Muscle of back (tissue), 13 donors: Measurements from ENCODE around the gene RPS21. TPM values are rescaled to one million over a fixed set of nuclear protein-coding genes. Genes with fewer than 3 reads are reported as not detected.
A peak's percentile ranks its signal among the peaks of the same experiment; 100 is the strongest.

Source experiments
- DNase-seq, 3 donors: peaks; one replicate each; pipeline versions ENCODE4 v3.0.0 to v3.0.0-alpha.2; 2013
- long read RNA-seq, 9 donors: transcript quantifications; one replicate each; lab custom pipeline, GENCODE V29; 2026
- polyA plus RNA-seq, 10 donors: library from polyadenylated mRNA; unstranded; fragments of 120-200 nt; gene quantifications; one replicate each; pipeline ENCODE4 v1.2.1, GENCODE V29; 2013; ENCODE audit not compliant: insufficient read length in 10 of 10

The RPS21 gene
- polyA plus RNA-seq, result 1,000 to 10,000 TPM in 6 of 10 donors, 100 to 1,000 TPM in 4; 962 to 1,509 (median 1,097) TPM
- long read RNA-seq, donor 1, transcript RPS21-201 (6 exons, 344 nt), result major isoform, 801 of 1,221 reads
- long read RNA-seq, donor 1, transcript RPS21-204 (4 exons, 418 nt), result minor isoform, 5 of 1,221 reads
- long read RNA-seq, donor 1, transcript RPS21-205 (5 exons, 429 nt), result minor isoform, 38 of 1,221 reads
- long read RNA-seq, donor 1, partial matches to known transcripts, result 272 of 1,221 reads
- long read RNA-seq, donor 1, other reads (novel, unspliced or antisense), result 104 of 1,221 reads
- long read RNA-seq, donor 2, transcript RPS21-201 (6 exons, 344 nt), result major isoform, 825 of 1,122 reads
- long read RNA-seq, donor 2, transcript RPS21-205 (5 exons, 429 nt), result minor isoform, 29 of 1,122 reads
- long read RNA-seq, donor 2, partial matches to known transcripts, result 176 of 1,122 reads
- long read RNA-seq, donor 2, other reads (novel, unspliced or antisense), result 88 of 1,122 reads
- long read RNA-seq, donor 3, partial matches to known transcripts, result 0 of 2 reads
- long read RNA-seq, donor 3, other reads (novel, unspliced or antisense), result 0 of 2 reads
- long read RNA-seq, donor 4, transcript RPS21-201 (6 exons, 344 nt), result major isoform, 519 of 843 reads
- long read RNA-seq, donor 4, transcript RPS21-205 (5 exons, 429 nt), result minor isoform, 15 of 843 reads
- long read RNA-seq, donor 4, partial matches to known transcripts, result 252 of 843 reads
- long read RNA-seq, donor 4, other reads (novel, unspliced or antisense), result 52 of 843 reads
- long read RNA-seq, donor 5, transcript RPS21-201 (6 exons, 344 nt), result major isoform, 1,108 of 1,541 reads
- long read RNA-seq, donor 5, transcript RPS21-205 (5 exons, 429 nt), result minor isoform, 42 of 1,541 reads
- long read RNA-seq, donor 5, transcript RPS21-204 (4 exons, 418 nt), result minor isoform, 5 of 1,541 reads
- long read RNA-seq, donor 5, partial matches to known transcripts, result 235 of 1,541 reads
- long read RNA-seq, donor 5, other reads (novel, unspliced or antisense), result 151 of 1,541 reads
- long read RNA-seq, donor 6, transcript RPS21-205 (5 exons, 429 nt), result minor isoform, 24 of 1,066 reads
- long read RNA-seq, donor 6, transcript RPS21-201 (6 exons, 344 nt), result major isoform, 685 of 1,066 reads
- long read RNA-seq, donor 6, transcript RPS21-204 (4 exons, 418 nt), result minor isoform, 6 of 1,066 reads
- long read RNA-seq, donor 6, partial matches to known transcripts, result 274 of 1,066 reads
- long read RNA-seq, donor 6, other reads (novel, unspliced or antisense), result 74 of 1,066 reads
- long read RNA-seq, donor 7, transcript RPS21-201 (6 exons, 344 nt), result major isoform, 416 of 617 reads
- long read RNA-seq, donor 7, transcript RPS21-205 (5 exons, 429 nt), result minor isoform, 15 of 617 reads
- long read RNA-seq, donor 7, partial matches to known transcripts, result 147 of 617 reads
- long read RNA-seq, donor 7, other reads (novel, unspliced or antisense), result 36 of 617 reads
- long read RNA-seq, donor 8, transcript RPS21-201 (6 exons, 344 nt), result major isoform, 560 of 885 reads
- long read RNA-seq, donor 8, transcript RPS21-205 (5 exons, 429 nt), result minor isoform, 21 of 885 reads
- long read RNA-seq, donor 8, partial matches to known transcripts, result 242 of 885 reads
- long read RNA-seq, donor 8, other reads (novel, unspliced or antisense), result 57 of 885 reads
- long read RNA-seq, donor 9, transcript RPS21-201 (6 exons, 344 nt), result major isoform, 76 of 90 reads
- long read RNA-seq, donor 9, partial matches to known transcripts, result 10 of 90 reads
- long read RNA-seq, donor 9, other reads (novel, unspliced or antisense), result 0 of 90 reads

- peak; percentile 91 to 97 (median 94) for DNase-seq
These were observed at the start of gene RPS21 for GRCh38 chr20:62386383-62387218. Gene RPS21, plus strand, starts transcription at chr20:62387103. Its CDS starts 236 bp downstream, at chr20:62387339.

- no peak for DNase-seq
These were observed 49.2 kb upstream of the RPS21 start for GRCh38 chr20:62337558-62338293.

GRCh38 chr20:62338294-62338620 is 48.6 kb upstream of the RPS21 start:
- DNase-seq, result no peak

- DNase-seq, result no peak
These were observed 47.2 kb upstream of the RPS21 start for GRCh38 chr20:62339647-62340062.

- DNase-seq, result no peak
These were observed 44.0 kb upstream of the RPS21 start for GRCh38 chr20:62342910-62343309.

- DNase-seq, result no peak
These were observed 42.8 kb upstream of the RPS21 start for GRCh38 chr20:62344092-62344491.

GRCh38 chr20:62344782-62345181 is 42.1 kb upstream of the RPS21 start:
- DNase-seq, result no peak

GRCh38 chr20:62345681-62346370 is 41.1 kb upstream of the RPS21 start:
- DNase-seq, result no peak

- no peak for DNase-seq
These were observed 40.3 kb upstream of the RPS21 start for GRCh38 chr20:62346398-62347150.

- DNase-seq, result no peak
These were observed 39.8 kb upstream of the RPS21 start for GRCh38 chr20:62347151-62347404.

GRCh38 chr20:62347445-62347844 is 39.5 kb upstream of the RPS21 start:
- no peak for DNase-seq

- no peak for DNase-seq
These were observed 38.3 kb upstream of the RPS21 start for GRCh38 chr20:62348604-62349003.

- no peak for DNase-seq
These were observed 37.3 kb upstream of the RPS21 start for GRCh38 chr20:62349556-62350097.

GRCh38 chr20:62350098-62350628 is 36.7 kb upstream of the RPS21 start:
- DNase-seq, result no peak

GRCh38 chr20:62350629-62351422 is 36.1 kb upstream of the RPS21 start:
- DNase-seq, result no peak
